Endothelial cell of umbilical vein (primary cell): ENCODE data around the gene TGM4. TPM values are rescaled to one million over a fixed set of nuclear protein-coding genes. Genes with fewer than 3 reads are reported as not detected.

Experiments
- BruUV-seq: library from RNA; stranded (reverse); fragments of 400-500 nt; replicated peaks from 2 replicates; lab custom pipeline; 2021; lab: Mats Ljungman, UMichigan
- CTCF ChIA-PET: fragments of 300-600, 350-600 bp; sonication (Branson Sonifier 250); formaldehyde crosslinking; loops from one replicate; lab custom pipeline; 2021; ENCODE audit warnings: antibody characterized with exemption, inconsistent platforms; lab: Charles Lee
- POLR2A ChIA-PET: fragments of 300-600, 350-600 bp; sonication (Branson Sonifier 250); formaldehyde crosslinking; loops from one replicate; lab custom pipeline; 2021; ENCODE audit warnings: antibody characterized with exemption, inconsistent platforms; lab: Charles Lee
- DNase-seq: peaks from one replicate; pipeline ENCODE4 v3.0.0-alpha.2; 2011; ENCODE audit warnings: low read depth, low spot score
- FAIRE-seq: peaks from 2 replicates; lab custom pipeline; 2011; peaks lifted over from hg19 to GRCh38; lab: Jason Lieb, UNC
- H2AFZ ChIP-seq: 2 replicates; pipeline ENCODE4 v1.6.0; 2012; ENCODE audit warnings: low read depth, low read length, control low read depth, inconsistent platforms
- H3K27ac ChIP-seq: 2 replicates; pipeline ENCODE4 v1.5.1; 2011; ENCODE audit warnings: low read depth, mild to moderate bottlenecking, control low read depth, low read length, moderate library complexity; ENCODE audit not compliant: insufficient read depth
- H3K27me3 ChIP-seq, 2 experiments: 2 replicates each; pipeline versions ENCODE4 v1.6.0 to v1.6.1; 2011; ENCODE audit warnings: low read length in 2 of 2, mixed read lengths in 1 of 2; ENCODE audit not compliant: control insufficient read depth in 2 of 2, insufficient read depth in 2 of 2
- H3K36me3 ChIP-seq, 2 experiments: 2 replicates in 1 of 2; 3 replicates in 1 of 2; pipeline ENCODE4 v1.5.1; 2011; ENCODE audit warnings: low read length in 2 of 2, mild to moderate bottlenecking in 1 of 2, moderate library complexity in 1 of 2; ENCODE audit not compliant: control insufficient read depth in 2 of 2, insufficient read depth in 2 of 2; ENCODE audit errors: extremely low read depth in 1 of 2
- H3K4me1 ChIP-seq: 3 replicates; pipeline ENCODE4 v1.5.1; 2011; ENCODE audit warnings: mild to moderate bottlenecking, low read length; ENCODE audit not compliant: control insufficient read depth, insufficient read depth; ENCODE audit errors: extremely low read depth
- H3K4me2 ChIP-seq: 2 replicates; pipeline ENCODE4 v1.6.1; 2011; ENCODE audit warnings: low read length, control low read depth, mixed read lengths; ENCODE audit not compliant: insufficient read depth
- H3K4me3 ChIP-seq, 3 experiments: fragments of 200-600 bp in 1 of 3; sonication (generic), shearing (Covaris generic) in 1 of 3; replicated peaks in 1 of 3; 2 replicates each; pipeline ENCODE4 v1.5.1; 2011 to 2016; ENCODE audit warnings: control low read depth in 3 of 3, low read length in 3 of 3, mild to moderate bottlenecking in 2 of 3, inconsistent platforms in 1 of 3, low read depth in 1 of 3, moderate library complexity in 1 of 3; ENCODE audit not compliant: insufficient read depth in 1 of 3
- H3K79me2 ChIP-seq: 2 replicates; pipeline ENCODE4 v1.6.0; 2012; ENCODE audit warnings: low read length, inconsistent platforms; ENCODE audit not compliant: control insufficient read depth, insufficient read depth
- H3K9ac ChIP-seq: replicated peaks from 2 replicates; pipeline ENCODE3; 2011; ENCODE audit warnings: low read length, control low read depth; ENCODE audit not compliant: insufficient read depth; ENCODE audit errors: extremely low read depth
- H3K9me1 ChIP-seq: replicated peaks from 3 replicates; pipeline ENCODE4 v1.6.0; 2011; ENCODE audit warnings: mild to moderate bottlenecking, low read length; ENCODE audit not compliant: control insufficient read depth, insufficient read depth; ENCODE audit errors: extremely low read depth
- H3K9me3 ChIP-seq: replicated peaks from 2 replicates; pipeline ENCODE4 v1.5.1; 2012; ENCODE audit warnings: low read length, inconsistent platforms; ENCODE audit not compliant: control insufficient read depth, insufficient read depth
- H4K20me1 ChIP-seq: replicated peaks from 2 replicates; pipeline ENCODE3; 2011; ENCODE audit warnings: mild to moderate bottlenecking, low read length; ENCODE audit not compliant: control insufficient read depth, insufficient read depth; ENCODE audit errors: extremely low read depth
- EZH2 ChIP-seq: IDR thresholded peaks from 2 replicates; pipeline ENCODE4 v1.6.1; 2012; ENCODE audit warnings: borderline replicate concordance, low read depth, mild to moderate bottlenecking, moderate library complexity, low read length, inconsistent platforms; ENCODE audit not compliant: severe bottlenecking
- GATA2 ChIP-seq: IDR thresholded peaks from 2 replicates; pipeline ENCODE4 v1.7.0; 2011; ENCODE audit warnings: low read depth, mild to moderate bottlenecking, moderate library complexity, mixed read lengths, low read length; ENCODE audit not compliant: insufficient read length, insufficient read depth
- JUN ChIP-seq: IDR thresholded peaks from 2 replicates; pipeline ENCODE4 v1.6.1; 2011; ENCODE audit warnings: borderline replicate concordance, low read depth; ENCODE audit not compliant: insufficient read length, insufficient read depth
- MYC ChIP-seq: IDR thresholded peaks from one replicate; pipeline ENCODE4 v1.6.1; 2011; ENCODE audit warnings: mild to moderate bottlenecking, low read depth, low read length
- POLR2A ChIP-seq: IDR thresholded peaks from 2 replicates; pipeline ENCODE4 v1.6.1; 2012; ENCODE audit warnings: low read depth, mild to moderate bottlenecking, control low read depth, low read length
- POLR2AphosphoS5 ChIP-seq: IDR thresholded peaks from 2 replicates; pipeline ENCODE4 v1.6.1; 2012; ENCODE audit warnings: low read depth, mild to moderate bottlenecking, control low read depth, low read length, moderate library complexity; ENCODE audit not compliant: insufficient read depth
- dilution Hi-C: fragments of 300-500 bp; cut with MboI; formaldehyde crosslinking; loops from one replicate; pipeline ENCODE4 v1.15.0; 2019; ENCODE audit warnings: low sequenced_read_pairs; ENCODE audit not compliant: extremely low pct_ligation_motif_present
- intact Hi-C: fragments of 100-400 bp; cut with micrococcal nuclease; formaldehyde crosslinking; loops from one replicate; pipeline ENCODE4 v1.10.0; 2022
- polyA plus RNA-seq, 4 experiments: library from polyadenylated mRNA; depleted of rRNA in 3 of 4; stranded (reverse) in 3 of 4; unstranded in 1 of 4; fragments of >200 nt; gene quantifications; 2 replicates each; pipeline versions ENCODE4 v1.2.1 to v1.2.3, GENCODE V29; 2011 to 2012; ENCODE audit warnings: missing spikeins in 1 of 4
- total RNA-seq: library from RNA; stranded (reverse); gene quantifications from 2 replicates; pipeline ENCODE4 v1.2.3, GENCODE V29; 2021
- TF ChIP-seq, protein P1 (sequence below), 2 donors: IDR thresholded peaks; 1 replicate in 1 of 2; 2 replicates in 1 of 2; pipeline ENCODE4 v1.5.1; 2011; ENCODE audit warnings: low read length in 2 of 2, mild to moderate bottlenecking in 2 of 2, moderate library complexity in 2 of 2, control low read depth in 1 of 2, inconsistent platforms in 1 of 2, low read depth in 1 of 2; ENCODE audit not compliant: insufficient read depth in 1 of 2; ENCODE audit errors: extremely low read depth in 1 of 2
- TF ChIP-seq, protein P2 (sequence below): IDR thresholded peaks from 2 replicates; pipeline ENCODE4 v1.6.1; 2011; ENCODE audit not compliant: insufficient read depth, insufficient read length

TGM4 gene
- total and polyA plus RNA-seq, 2 donors (not counting 3 experiments of a cell fraction or from before 2014, with no cell fraction given): 0.11 to 0.24 TPM

DNA sequence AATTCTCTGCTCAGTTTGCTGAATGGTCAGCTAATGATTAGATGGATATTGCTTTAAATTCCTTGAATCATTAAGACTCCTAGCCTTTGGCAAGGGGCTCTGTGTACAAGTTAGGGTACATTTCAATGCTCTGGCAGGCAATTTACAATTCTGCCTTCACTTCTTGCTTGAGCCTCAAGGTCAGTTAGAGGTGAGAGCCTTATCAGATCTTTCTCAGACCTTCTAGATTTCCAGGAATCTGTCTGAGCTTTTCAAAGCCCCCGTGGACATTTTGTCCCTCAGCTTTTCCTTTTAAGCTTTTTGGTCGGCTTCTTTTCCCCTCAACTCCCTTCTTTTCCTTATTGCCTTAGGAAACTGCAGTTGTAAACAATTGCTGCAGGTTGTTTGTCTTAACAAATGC lies 34.7 kb downstream of the TGM4 start:
- H2AFZ ChIP-seq: no peak overlapping the region
- TF ChIP-seq POLR2AphosphoS5: no peak
- TF ChIP-seq, protein P1, sequence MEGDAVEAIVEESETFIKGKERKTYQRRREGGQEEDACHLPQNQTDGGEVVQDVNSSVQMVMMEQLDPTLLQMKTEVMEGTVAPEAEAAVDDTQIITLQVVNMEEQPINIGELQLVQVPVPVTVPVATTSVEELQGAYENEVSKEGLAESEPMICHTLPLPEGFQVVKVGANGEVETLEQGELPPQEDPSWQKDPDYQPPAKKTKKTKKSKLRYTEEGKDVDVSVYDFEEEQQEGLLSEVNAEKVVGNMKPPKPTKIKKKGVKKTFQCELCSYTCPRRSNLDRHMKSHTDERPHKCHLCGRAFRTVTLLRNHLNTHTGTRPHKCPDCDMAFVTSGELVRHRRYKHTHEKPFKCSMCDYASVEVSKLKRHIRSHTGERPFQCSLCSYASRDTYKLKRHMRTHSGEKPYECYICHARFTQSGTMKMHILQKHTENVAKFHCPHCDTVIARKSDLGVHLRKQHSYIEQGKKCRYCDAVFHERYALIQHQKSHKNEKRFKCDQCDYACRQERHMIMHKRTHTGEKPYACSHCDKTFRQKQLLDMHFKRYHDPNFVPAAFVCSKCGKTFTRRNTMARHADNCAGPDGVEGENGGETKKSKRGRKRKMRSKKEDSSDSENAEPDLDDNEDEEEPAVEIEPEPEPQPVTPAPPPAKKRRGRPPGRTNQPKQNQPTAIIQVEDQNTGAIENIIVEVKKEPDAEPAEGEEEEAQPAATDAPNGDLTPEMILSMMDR (IDR thresholded peaks at IDR 0.05; ENCODE audit: extremely low read depth in 1 of 2, insufficient read depth in 1 of 2, low read depth in 1 of 2, low read length in 2 of 2): no peak
- TF ChIP-seq POLR2A: no peak
- no peak for TF ChIP-seq JUN
- TF ChIP-seq EZH2: no peak
- TF ChIP-seq, protein P2, sequence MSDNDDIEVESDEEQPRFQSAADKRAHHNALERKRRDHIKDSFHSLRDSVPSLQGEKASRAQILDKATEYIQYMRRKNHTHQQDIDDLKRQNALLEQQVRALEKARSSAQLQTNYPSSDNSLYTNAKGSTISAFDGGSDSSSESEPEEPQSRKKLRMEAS: no peak
- no peak for TF ChIP-seq MYC
- TF ChIP-seq GATA2: no peak
- DNase-seq (no peak), FAIRE-seq (no peak)
- H3K79me2 ChIP-seq: no peaks in the 10 kb centered on the region
- no peak overlapping the region for H3K4me2 ChIP-seq
- ChIA-PET POLR2A (no interaction called here), CTCF (interaction anchor here (1.2 kb wide), 1 partner anchor 376 kb away, joined by 3 read pairs; no protein-coding TSS in a partner anchor)
- H3K36me3 ChIP-seq: no peaks in the 10 kb centered on the region
- intact Hi-C loops: no loop called here
- H3K4me1 ChIP-seq: peaks cover 3% of the 10 kb centered on the region
- no peak overlapping the region for H3K4me3 ChIP-seq
- no peak overlapping the region for H3K27ac ChIP-seq
- no TSS peak for BruUV-seq
- H3K9me1 ChIP-seq: no peaks in the 10 kb centered on the region
- dilution Hi-C loops: no loop called here
- no peaks in the 10 kb centered on the region for H4K20me1 ChIP-seq
- H3K9ac ChIP-seq: no peak overlapping the region
- peaks cover 0 to 10% of the 10 kb centered on the region in 2 experiments for H3K27me3 ChIP-seq
- no peaks in the 10 kb centered on the region for H3K9me3 ChIP-seq
